HepG2 (cell line): ENCODE measurements around the gene SOCS3. TPM values are rescaled to one million over a fixed set of nuclear protein-coding genes. Genes with fewer than 3 reads are reported as not detected.

ENCODE experiments used
- ATAC-seq: fragments of 200-7000 bp; cut with Tn5 transposase; 3 replicates; pipeline ENCODE4 v1.9.1; 2020; ENCODE audit warnings: mild to moderate bottlenecking, moderate library complexity
- BruUV-seq: library from RNA; stranded (reverse); fragments of 400-500 nt; replicated peaks from 2 replicates; lab custom pipeline; 2021; lab: Mats Ljungman, UMichigan
- CTCF ChIA-PET: fragments of 300-600 bp; formaldehyde crosslinking; extraction: SDS; loops from one replicate; lab custom pipeline; 2021; ENCODE audit warnings: low total read pairs, inconsistent platforms, low intra/inter-chr PET ratio; lab: Yijun Ruan, JAX
- POLR2A ChIA-PET: fragments of 350-600 bp; sonication (Branson Sonifier 250); formaldehyde crosslinking; loops from one replicate; lab custom pipeline; 2020; ENCODE audit warnings: antibody characterized with exemption, inconsistent platforms; lab: Yijun Ruan, JAX
- DNase-seq: peaks from one replicate; pipeline ENCODE4 v3.0.0-alpha.2; 2015; ENCODE audit warnings: low spot score
- FAIRE-seq: peaks from 3 replicates; lab custom pipeline; 2011; peaks lifted over from hg19 to GRCh38; lab: Jason Lieb, UNC
- H2AFZ ChIP-seq: one replicate; pipeline ENCODE4 v1.6.1; 2011; ENCODE audit warnings: low read length, inconsistent platforms
- H3K27ac ChIP-seq: fragments of 300-600 bp; 3 replicates; pipeline ENCODE4 v1.8.0; 2011; ENCODE audit warnings: mixed run types, mild to moderate bottlenecking, mixed read lengths, low read length, inconsistent platforms; ENCODE audit not compliant: insufficient read depth; ENCODE audit errors: extremely low read length
- H3K27me3 ChIP-seq, 2 experiments: fragments of 200-600 bp in 1 of 2; 2 replicates in 1 of 2; 3 replicates in 1 of 2; pipeline versions ENCODE4 v1.6.0 to v1.8.0; 2011; ENCODE audit warnings: low read length in 2 of 2, mild to moderate bottlenecking in 2 of 2, moderate library complexity in 2 of 2, inconsistent platforms in 1 of 2; ENCODE audit not compliant: insufficient read depth in 2 of 2, control insufficient read depth in 1 of 2
- H3K36me3 ChIP-seq, 2 experiments: fragments of 200-600 bp in 1 of 2; replicated peaks in 1 of 2; 2 replicates in 1 of 2; 3 replicates in 1 of 2; pipeline versions ENCODE4 v1.5.1 to v1.8.0; 2011; ENCODE audit warnings: low read length in 2 of 2, inconsistent platforms in 1 of 2; ENCODE audit not compliant: insufficient read depth in 2 of 2, control insufficient read depth in 1 of 2
- H3K4me1 ChIP-seq: 2 replicates; pipeline ENCODE4 v1.5.1; 2012; ENCODE audit warnings: low read length, inconsistent platforms; ENCODE audit not compliant: insufficient read depth
- H3K4me2 ChIP-seq: 2 replicates; pipeline ENCODE4 v1.6.0; 2011; ENCODE audit warnings: low read depth, low read length, inconsistent platforms
- H3K4me3 ChIP-seq, 3 experiments: fragments of 200-600 bp in 1 of 3; sonication (generic), shearing (Covaris generic) in 1 of 3; replicated peaks in 1 of 3; 2 replicates each; pipeline ENCODE4 v1.5.1; 2011 to 2016; ENCODE audit warnings: low read length in 3 of 3, inconsistent platforms in 2 of 3, low read depth in 2 of 3, mild to moderate bottlenecking in 2 of 3, control low read depth in 1 of 3, mixed read lengths in 1 of 3; ENCODE audit not compliant: insufficient read depth in 1 of 3
- H3K79me2 ChIP-seq: one replicate; pipeline ENCODE4 v1.6.1; 2011; ENCODE audit warnings: low read length, inconsistent platforms; ENCODE audit not compliant: insufficient read depth
- H3K9ac ChIP-seq: 2 replicates; pipeline ENCODE4 v1.6.0; 2011; ENCODE audit warnings: mild to moderate bottlenecking, low read depth, low read length, inconsistent platforms; ENCODE audit not compliant: insufficient read depth
- H3K9me3 ChIP-seq: 2 replicates; pipeline ENCODE4 v1.5.1; 2012; ENCODE audit warnings: mild to moderate bottlenecking, low read length
- H4K20me1 ChIP-seq: 2 replicates; pipeline ENCODE4 v1.6.0; 2011; ENCODE audit warnings: inconsistent platforms, mild to moderate bottlenecking, low read length, moderate library complexity; ENCODE audit not compliant: insufficient read depth
- BCLAF1 ChIP-seq: fragments of 450-650 bp; IDR thresholded peaks from 2 replicates; pipeline ENCODE4 v1.6.1; 2017; ENCODE audit warnings: mild to moderate bottlenecking
- MEIS2 ChIP-seq: sonication (generic); formaldehyde crosslinking; IDR thresholded peaks from 2 replicates; pipeline ENCODE4 v1.9.0; 2021; ENCODE audit warnings: mild to moderate bottlenecking, missing genetic modification reagents
- POLR2A ChIP-seq, 2 experiments: IDR thresholded peaks; 2 replicates each; pipeline ENCODE4 v1.6.1; 2011; ENCODE audit warnings: low read depth in 2 of 2, low read length in 2 of 2, mild to moderate bottlenecking in 1 of 2, moderate library complexity in 1 of 2; ENCODE audit not compliant: insufficient read depth in 1 of 2
- RBM39 ChIP-seq: fragments of 200-400 bp; formaldehyde crosslinking; IDR thresholded peaks from one replicate; pipeline ENCODE4 v1.6.1; 2018; ENCODE audit warnings: antibody characterized with exemption, mild to moderate bottlenecking, low read depth, low read length; ENCODE audit not compliant: poor library complexity, severe bottlenecking
- SAP130 ChIP-seq: IDR thresholded peaks from 2 replicates; pipeline ENCODE4 v1.6.1; 2016; ENCODE audit warnings: low read depth
- ZFP91 ChIP-seq: sonication (generic); formaldehyde crosslinking; IDR thresholded peaks from 2 replicates; pipeline ENCODE4 v1.9.0; 2022; ENCODE audit warnings: missing genetic modification reagents, mild to moderate bottlenecking, borderline replicate concordance
- ZNF138 ChIP-seq: sonication (generic); formaldehyde crosslinking; IDR thresholded peaks from 2 replicates; pipeline ENCODE4 v1.5.0; 2020; ENCODE audit warnings: mild to moderate bottlenecking, low read depth, missing genetic modification reagents
- ZNF335 ChIP-seq: sonication (generic); formaldehyde crosslinking; IDR thresholded peaks from 2 replicates; pipeline ENCODE4 v1.4.0; 2020; ENCODE audit warnings: missing genetic modification reagents
- ZNF558 ChIP-seq: sonication (generic); formaldehyde crosslinking; IDR thresholded peaks from 2 replicates; pipeline ENCODE4 v1.9.0; 2022; ENCODE audit warnings: mild to moderate bottlenecking, missing genetic modification reagents, borderline replicate concordance
- ZNF564 ChIP-seq: sonication (generic); formaldehyde crosslinking; IDR thresholded peaks from 2 replicates; pipeline ENCODE4 v1.8.1; 2023; ENCODE audit warnings: mild to moderate bottlenecking, missing genetic modification reagents
- WGBS: methylation state at CpG from one replicate; pipeline ENCODE4 v1.1.6; 2017; ENCODE audit warnings: low lambda C conversion rate; 5-methylcytosine and 5-hydroxymethylcytosine counted together
- in situ Hi-C: cut with HindIII; loops from 2 replicates; pipeline ENCODE4 v1.10.0; 2017; ENCODE audit warnings: low pct_unique_long_range_greater_than_20kb; ENCODE audit not compliant: extremely low pct_ligation_motif_present
- intact Hi-C: fragments of 100-400 bp; cut with micrococcal nuclease; formaldehyde crosslinking; loops from one replicate; pipeline ENCODE4 v1.10.0; 2022; ENCODE audit not compliant: unreplicated experiment
- polyA plus RNA-seq, 8 experiments: library from polyadenylated mRNA; depleted of rRNA in 3 of 8; stranded (reverse) in 7 of 8; unstranded in 1 of 8; fragments of >200 nt; fragmentation: Illumina TruSeq in 4 of 8; extraction: Trizol in 4 of 8; gene quantifications; 2 replicates each; pipeline versions ENCODE4 v1.2.1 to v1.2.3, GENCODE V29; 2011 to 2016; ENCODE audit warnings: low read depth in 4 of 8, missing spikeins in 1 of 8, mixed read lengths in 1 of 8; ENCODE audit not compliant: insufficient read depth in 1 of 8
- total RNA-seq, 5 experiments: library from RNA; depleted of rRNA; stranded (reverse); fragments of >200 nt; fragmentation: Illumina TruSeq; extraction: Trizol; gene quantifications; 2 replicates each; pipeline ENCODE4 v1.2.3, GENCODE V29; 2016; ENCODE audit warnings: low read depth in 1 of 5

The SOCS3 gene
- total and polyA plus RNA-seq, 2 of the 13 experiments (the other 11 are each of a cell fraction or from before 2014, with no cell fraction given) = 0.77 to 2.4 TPM

GRCh38 chr17:78343187-78343542 lies 16.7 kb downstream of the SOCS3 start:
- Histone ChIP-seq H3K9ac (no peak overlapping the region), H3K4me2 (no peak overlapping the region), H3K79me2 (no peaks in the 10 kb centered on the region), H3K36me3 (no peaks in the 10 kb centered on the region), H4K20me1 (no peaks in the 10 kb centered on the region; the same call in 1 of the 2 replicates), H3K9me3 (no peaks in the 10 kb centered on the region), H3K27me3 (peaks cover 39 to 89% of the 10 kb centered on the region in 2 experiments), H3K4me3 (no peak overlapping the region), H3K4me1 (peaks cover 18% of the 10 kb centered on the region), H2AFZ (no peak overlapping the region), H3K27ac (no peak overlapping the region)
- no peak; the same call in 2 of the 3 replicates for ATAC-seq
- no peak for FAIRE-seq
- in situ Hi-C loops (no loop called here), intact Hi-C loops (no loop called here)
- BruUV-seq = no TSS peak
- DNase-seq = no peak
- 0% methylated on average over 2 of the region's 5 CpGs for WGBS
- TF ChIP-seq BCLAF1 = no peak
- peak; percentile 53; the same call in 1 of the 2 replicates for TF ChIP-seq ZNF564 (CRISPR knock-in tag)
- TF ChIP-seq SAP130 (CRISPR knock-in tag) = no peak
- 0 out of 2 replicates have a peak, but pooled peaks have one; percentile 7 for TF ChIP-seq ZFP91 (CRISPR knock-in tag)
- no peak for TF ChIP-seq ZNF138
- no peak for TF ChIP-seq POLR2A (IDR thresholded peaks at IDR 0.05; ENCODE audit: insufficient read depth in 1 of 2, low read depth in 2 of 2, low read length in 2 of 2)
- TF ChIP-seq MEIS2 = no peak
- no peak for TF ChIP-seq ZNF558
- TF ChIP-seq ZNF335 = no peak
- TF ChIP-seq RBM39 = no peak
- POLR2A ChIA-PET = no interaction called here
- CTCF ChIA-PET = no interaction called here
